Stimulated activated CD4-positive, alpha-beta T cell treated with anti-CD3 and anti-CD28 coated beads, Interleukin-2, amount 100 ng/mL, for 4 hours (primary cell): ENCODE results near the gene ITGA11.

Experiments
- DNase-seq: peaks from one replicate; pipeline ENCODE4 v3.0.0-alpha.2; 2020; ENCODE audit warnings: low read depth

Gene ITGA11

GRCh38 chr15:68389041-68389930 lies 42.7 kb downstream of the ITGA11 start:
- DNase-seq, result no peak

- no peak for DNase-seq
Observed at GRCh38 chr15:68387381-68388143, 44.4 kb downstream of the ITGA11 start.

GRCh38 chr15:68386587-68387288 lies 45.2 kb downstream of the ITGA11 start:
- no peak for DNase-seq

DNA sequence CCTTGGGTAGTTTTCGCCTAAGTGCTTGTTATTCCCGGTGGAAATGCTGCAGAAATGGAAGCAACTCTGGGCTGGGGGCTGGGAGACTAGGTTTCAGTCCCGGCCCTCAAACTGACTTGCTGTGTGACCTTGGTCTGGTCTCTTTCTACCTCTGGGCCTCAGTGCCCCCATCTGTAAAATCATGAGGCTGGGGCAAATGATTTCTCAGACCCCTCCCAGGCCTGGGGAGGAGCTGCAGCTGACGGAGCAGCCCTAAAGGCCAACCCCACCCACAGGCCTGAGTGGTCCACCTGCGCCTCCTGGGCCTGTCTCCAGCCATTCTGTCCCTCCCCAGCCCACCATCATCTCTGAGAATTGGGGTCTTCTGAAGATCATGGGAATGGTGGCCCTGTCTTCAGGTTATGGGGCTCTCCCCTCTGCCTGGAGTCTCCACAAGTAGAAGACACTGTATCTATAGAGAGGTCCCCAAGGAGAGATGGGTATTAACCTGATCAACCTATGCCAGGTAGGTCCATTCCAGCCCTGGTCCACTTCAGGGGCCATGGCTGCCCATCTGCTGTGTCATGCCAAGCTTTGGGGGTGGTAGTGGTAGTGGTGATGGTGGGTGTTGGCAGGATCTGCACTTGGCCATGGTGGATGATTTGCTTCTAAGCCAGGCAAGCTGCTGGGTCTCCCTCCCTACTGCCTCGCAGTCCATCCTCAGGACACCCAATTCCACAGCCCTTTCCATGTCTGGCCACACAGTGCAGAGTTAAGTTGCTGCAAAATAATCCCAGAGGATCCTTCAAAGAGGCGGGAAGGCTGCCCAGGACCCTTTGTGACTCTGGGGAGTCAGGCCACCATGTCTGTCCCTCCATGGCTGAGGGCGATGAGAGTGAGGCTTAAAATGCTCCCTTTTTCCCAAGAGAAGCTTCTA lies 46.0 kb downstream of the ITGA11 start:
- DNase-seq, result no peak

GRCh38 chr15:68385240-68385561 lies 46.8 kb downstream of the ITGA11 start:
- DNase-seq, result no peak

GRCh38 chr15:68384451-68385239 lies 47.3 kb downstream of the ITGA11 start:
- no peak for DNase-seq

DNA sequence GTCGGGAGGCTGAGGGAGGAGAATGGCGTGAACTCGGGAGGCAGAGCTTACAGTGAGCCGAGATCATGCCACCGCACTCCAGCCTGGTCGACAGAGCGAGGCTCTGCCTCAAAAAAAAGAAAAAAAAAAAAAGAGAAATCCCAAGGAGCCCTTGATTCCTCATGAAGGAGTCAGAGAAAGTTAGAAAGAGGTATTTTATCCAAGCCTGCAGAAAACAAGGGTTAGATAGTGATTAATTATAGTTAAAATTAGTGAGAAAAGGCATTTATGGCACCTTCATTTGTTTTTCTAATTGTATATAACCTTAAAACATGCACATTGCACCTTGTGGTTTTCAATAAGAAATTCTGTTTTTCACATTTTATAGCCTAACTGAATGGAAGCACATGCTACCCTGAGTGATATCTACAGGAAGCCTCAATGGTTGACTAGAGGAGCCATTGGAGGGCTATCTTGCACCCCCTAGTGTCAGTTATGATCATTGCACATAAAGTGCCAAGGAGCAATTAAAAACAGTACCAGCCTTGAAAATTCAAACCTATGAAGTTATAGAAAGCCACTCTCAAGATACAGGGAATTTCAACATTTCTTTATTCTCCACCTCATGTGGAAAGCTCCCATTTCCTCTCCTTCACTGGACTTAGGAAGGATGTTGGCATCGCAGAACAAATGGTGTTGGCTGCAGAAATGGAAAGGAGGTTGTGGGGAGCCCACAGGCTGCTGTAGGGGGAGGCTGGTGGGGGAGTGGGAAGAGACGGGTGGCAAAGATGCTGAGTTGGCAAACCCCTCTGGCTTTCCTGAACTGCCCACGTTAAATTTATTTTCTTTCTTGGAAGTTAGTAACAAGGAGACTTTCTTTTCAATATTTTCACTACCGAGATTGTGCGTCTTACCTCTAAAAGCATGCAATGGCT lies 48.5 kb downstream of the ITGA11 start:
- peak; percentile 31 for DNase-seq

- no peak for DNase-seq
Observed at GRCh38 chr15:68382286-68383007, 49.5 kb downstream of the ITGA11 start.

GRCh38 chr15:68380456-68380855 lies 51.5 kb downstream of the ITGA11 start:
- DNase-seq, result no peak

DNA sequence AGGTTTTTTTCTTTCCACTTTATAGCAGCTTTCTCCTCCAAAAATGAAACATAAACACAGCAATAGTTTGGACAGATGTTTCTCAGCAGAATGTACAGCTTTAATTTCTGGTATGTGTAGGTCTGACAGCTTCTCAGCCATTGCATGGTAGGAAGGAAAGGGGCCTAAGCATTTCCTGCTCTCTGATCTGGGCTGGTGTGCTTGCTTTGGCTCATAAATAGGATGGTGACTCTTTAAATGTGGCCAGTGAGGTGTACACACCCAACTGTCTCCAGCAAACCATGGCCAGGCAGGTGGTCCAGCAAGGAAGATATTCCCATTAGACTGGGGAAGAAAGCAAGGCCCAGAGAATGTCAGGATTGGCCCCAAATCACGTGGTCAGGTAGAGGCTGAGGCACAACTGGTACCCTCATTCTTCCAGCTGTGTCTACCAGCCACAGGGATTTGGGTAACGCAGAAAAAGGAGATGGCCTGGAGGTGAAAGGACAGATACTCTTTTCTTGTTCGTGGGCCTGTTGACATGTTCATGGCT lies 52.1 kb downstream of the ITGA11 start:
- DNase-seq, result no peak

- DNase-seq, result no peak
Observed at GRCh38 chr15:68379058-68379758, 52.8 kb downstream of the ITGA11 start.

DNA sequence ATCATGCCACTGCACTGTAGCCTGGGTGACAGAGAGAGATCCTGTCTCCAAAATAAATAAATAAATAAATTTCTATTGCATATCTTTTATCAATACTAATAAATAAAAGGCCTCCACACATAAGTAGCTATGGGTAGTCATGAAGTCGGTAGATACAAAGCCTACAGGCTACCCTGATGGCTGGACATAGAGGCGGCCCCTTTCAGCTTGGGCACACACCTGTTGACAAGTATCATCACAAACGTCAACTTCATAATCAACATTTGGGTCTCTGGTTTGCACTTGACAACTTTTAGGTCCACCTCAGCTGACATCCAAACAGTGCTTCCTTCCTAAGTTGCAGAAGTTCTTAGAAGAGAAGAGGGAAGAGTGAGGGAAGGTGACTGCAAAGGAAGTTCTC lies 53.4 kb downstream of the ITGA11 start:
- DNase-seq, result no peak

DNA sequence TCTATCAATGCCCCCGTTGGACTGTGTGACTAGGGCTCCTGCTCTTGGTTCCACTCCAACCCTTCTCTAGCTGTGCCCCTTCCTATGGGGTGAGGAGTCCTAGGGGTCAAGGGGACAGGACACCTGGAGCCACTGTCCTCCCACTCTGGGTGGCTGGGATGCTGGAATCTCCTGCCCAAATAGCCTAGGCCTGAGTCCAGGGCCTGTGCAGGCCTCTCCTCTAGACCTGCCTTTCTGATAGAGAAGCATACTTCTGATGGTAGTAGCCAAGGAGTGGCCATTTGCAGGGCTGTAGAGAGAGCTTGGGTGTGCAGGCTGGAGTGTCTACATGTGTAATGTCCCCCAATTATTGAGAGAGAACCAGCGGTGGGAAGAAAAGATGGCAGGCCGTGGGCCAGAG lies 54.2 kb downstream of the ITGA11 start:
- no peak for DNase-seq

- DNase-seq, result no peak
Observed at GRCh38 chr15:68376447-68377060, 55.4 kb downstream of the ITGA11 start.

- no peak for DNase-seq
Observed at GRCh38 chr15:68375716-68376220, 56.2 kb downstream of the ITGA11 start.

DNA sequence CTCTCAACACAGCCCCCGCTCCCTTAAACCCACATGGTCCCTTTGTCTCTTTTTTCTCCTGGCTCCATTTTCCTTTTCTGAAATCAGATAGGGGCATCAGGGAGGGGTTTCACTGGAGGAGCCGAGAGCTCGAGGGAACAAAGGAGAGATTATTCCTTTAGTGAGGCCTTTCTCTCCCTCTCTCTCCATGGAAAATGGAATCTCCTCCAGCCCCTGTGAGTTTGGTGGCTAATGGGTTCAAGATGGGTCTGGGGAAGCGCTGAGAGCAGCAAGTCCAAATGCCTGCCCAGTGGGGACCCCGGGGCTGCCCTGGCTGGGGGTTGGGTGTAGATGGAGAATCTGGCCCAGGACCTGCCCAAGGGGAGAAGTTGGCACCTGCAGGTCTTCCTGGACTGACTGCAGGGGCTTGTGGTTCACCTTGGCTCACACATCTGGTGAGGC lies 56.8 kb downstream of the ITGA11 start:
- DNase-seq, result no peak

- no peak for DNase-seq
Observed at GRCh38 chr15:68374168-68374745, 57.7 kb downstream of the ITGA11 start.
